GM21515 (cell line): Measurements from ENCODE around the gene SAMD8.
A peak's percentile ranks its signal among the peaks of the same experiment; 100 is the strongest.

Experiments used
- ATAC-seq: cut with Tn5 transposase; IDR thresholded peaks from one replicate; pipeline ENCODE4 v1.9.1; 2021; ENCODE audit not compliant: unreplicated experiment

The SAMD8 gene

GRCh38 chr10:75111365-75111906, at the start of gene SAMD8:
Gene SAMD8 (plus strand): TSS chr10:75111656. CDS start chr10:75150529, 38,873 bp downstream.
- peak; percentile 76 for ATAC-seq

GRCh38 chr10:75061709-75062505, 49.5 kb upstream of the SAMD8 start:
- no peak for ATAC-seq

GRCh38 chr10:75062506-75063299, 48.8 kb upstream of the SAMD8 start:
- no peak for ATAC-seq

- no peak for ATAC-seq
These were observed 47.8 kb upstream of the SAMD8 start for GRCh38 chr10:75063461-75064230.

GRCh38 chr10:75065076-75065475, 46.4 kb upstream of the SAMD8 start:
- no peak for ATAC-seq

GRCh38 chr10:75066271-75066670, 45.2 kb upstream of the SAMD8 start:
- no peak for ATAC-seq

GRCh38 chr10:75067272-75067671, 44.2 kb upstream of the SAMD8 start:
- no peak for ATAC-seq

- no peak for ATAC-seq
These were observed 42.9 kb upstream of the SAMD8 start for GRCh38 chr10:75068523-75068922.

GRCh38 chr10:75070476-75070875, 41.0 kb upstream of the SAMD8 start:
- ATAC-seq: no peak

GRCh38 chr10:75070961-75071428, 40.5 kb upstream of the SAMD8 start:
- no peak for ATAC-seq

- no peak for ATAC-seq
These were observed 39.7 kb upstream of the SAMD8 start for GRCh38 chr10:75071756-75072155.

GRCh38 chr10:75072727-75073126, 38.7 kb upstream of the SAMD8 start:
- ATAC-seq: no peak

GRCh38 chr10:75073442-75073841, 38.0 kb upstream of the SAMD8 start:
- no peak for ATAC-seq

GRCh38 chr10:75074711-75075445, 36.6 kb upstream of the SAMD8 start:
- ATAC-seq: no peak

GRCh38 chr10:75076348-75076747, 35.1 kb upstream of the SAMD8 start:
- ATAC-seq: no peak

- ATAC-seq: no peak
These were observed 31.9 kb upstream of the SAMD8 start for GRCh38 chr10:75079436-75080083.

GRCh38 chr10:75080554-75080953, 30.9 kb upstream of the SAMD8 start:
- no peak for ATAC-seq

- no peak for ATAC-seq
These were observed 30.1 kb upstream of the SAMD8 start for GRCh38 chr10:75081379-75081778.

- ATAC-seq: no peak
These were observed 27.3 kb upstream of the SAMD8 start for GRCh38 chr10:75083972-75084833.
